NCI-H1105 (cell line): ENCODE data around the gene PLEKHG5.
"Not testable (repeated sequence)": the region's sequence is repeated elsewhere in the genome, so short reads cannot be mapped to it uniquely, and the experiment has no call there.

ENCODE experiments used
- DNase-seq: peaks from one replicate; lab custom pipeline; 2025; lab: John Stamatoyannopoulos, UW

PLEKHG5 gene

GRCh38 chr1:6495540-6496364 lies 4.3 kb upstream of the PLEKHG5 start:
- no peak for DNase-seq

- peak; percentile 11 for DNase-seq
Measured at GRCh38 chr1:6495041-6495441, 3.6 kb upstream of the PLEKHG5 start.

- no peak for DNase-seq
Measured at GRCh38 chr1:6494627-6495026, 3.2 kb upstream of the PLEKHG5 start.

GRCh38 chr1:6493834-6494223 lies 2.4 kb upstream of the PLEKHG5 start:
- not testable (repeated sequence) for DNase-seq

- no peak for DNase-seq
Measured at GRCh38 chr1:6491966-6492365, 499 bp upstream of the PLEKHG5 start.

- no peak for DNase-seq
Measured at GRCh38 chr1:6491081-6491449, 402 bp downstream of the PLEKHG5 start.

GRCh38 chr1:6490181-6491080 lies 1.0 kb downstream of the PLEKHG5 start:
- peak; percentile 43 for DNase-seq

- DNase-seq, result peak; percentile 76
Measured at GRCh38 chr1:6489799-6490180, 1.7 kb downstream of the PLEKHG5 start.

- no peak for DNase-seq
Measured at GRCh38 chr1:6489383-6489765, 2.1 kb downstream of the PLEKHG5 start.

- DNase-seq, result no peak
Measured at GRCh38 chr1:6488602-6489382, 2.7 kb downstream of the PLEKHG5 start.

GRCh38 chr1:6487804-6488484 lies 3.5 kb downstream of the PLEKHG5 start:
- DNase-seq, result no peak

- peak; percentile 90 for DNase-seq
Measured at GRCh38 chr1:6486433-6487011, 4.9 kb downstream of the PLEKHG5 start.

- no peak for DNase-seq
Measured at GRCh38 chr1:6485168-6486101, 6.0 kb downstream of the PLEKHG5 start.

GRCh38 chr1:6484826-6485167 lies 6.7 kb downstream of the PLEKHG5 start:
- DNase-seq, result no peak

GRCh38 chr1:6483761-6484117 lies 7.7 kb downstream of the PLEKHG5 start:
- no peak for DNase-seq

- DNase-seq, result no peak
Measured at GRCh38 chr1:6483017-6483760, 8.3 kb downstream of the PLEKHG5 start.

GRCh38 chr1:6481820-6482219 lies 9.6 kb downstream of the PLEKHG5 start:
- DNase-seq, result no peak

GRCh38 chr1:6477039-6477820 lies 14.2 kb downstream of the PLEKHG5 start:
- DNase-seq, result no peak

GRCh38 chr1:6476483-6476882 lies 15.0 kb downstream of the PLEKHG5 start:
- DNase-seq, result no peak
